Measurements from ENCODE around the gene VPS13C.

Gene VPS13C

DNA sequence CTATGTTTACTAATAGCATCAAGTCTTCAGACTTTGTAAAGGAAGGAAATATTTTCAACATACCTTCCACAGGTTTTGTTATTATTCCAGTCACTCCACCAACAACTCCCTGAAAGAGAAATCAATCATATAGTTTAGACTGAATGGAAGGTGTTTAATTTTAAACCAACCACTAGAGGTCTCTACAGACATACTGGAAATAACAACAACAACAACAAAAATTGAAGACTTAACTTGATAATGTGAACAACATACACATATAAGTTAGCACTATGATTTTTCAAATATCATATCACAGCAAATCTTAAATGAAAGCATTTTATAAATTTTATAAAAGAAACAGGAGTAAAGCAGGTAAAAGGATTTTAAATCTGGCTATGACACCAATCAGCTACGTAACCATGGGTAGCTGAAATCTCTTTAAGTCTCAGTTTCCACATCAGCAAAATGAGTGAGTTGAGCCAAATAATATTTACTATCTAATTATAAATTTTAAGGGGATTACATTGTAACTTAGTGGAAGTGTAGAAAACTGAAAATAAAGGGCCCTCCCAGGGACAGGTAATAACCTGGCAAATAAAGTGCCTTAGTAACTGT is 188.2 kb downstream of the VPS13C start:
- Histone ChIP-seq H3K36me3 (ENCODE audit: control insufficient read depth, insufficient read depth, low read length) (no peaks in the 10 kb centered on the region), H3K9me3 (ENCODE audit: control insufficient read depth, low read length) (no peaks in the 10 kb centered on the region), H3K27ac (ENCODE audit: insufficient read depth, low read depth, low read length, poor library complexity, severe bottlenecking) (no peak overlapping the region), H3K4me3 (ENCODE audit: insufficient read depth, low read depth, low read length) (no peak overlapping the region), H3K27me3 (ENCODE audit: control insufficient read depth, insufficient read depth, low read length, poor library complexity, severe bottlenecking) (no peaks in the 10 kb centered on the region), H3K4me1 (ENCODE audit: control insufficient read depth, insufficient read depth, low read length) (no peaks in the 10 kb centered on the region)
- WGBS, 2 experiments: 100% methylated on average over 1 of the region's 1 CpG; no CpG with 5 or more reads in 1 of the 2 experiments

DNA sequence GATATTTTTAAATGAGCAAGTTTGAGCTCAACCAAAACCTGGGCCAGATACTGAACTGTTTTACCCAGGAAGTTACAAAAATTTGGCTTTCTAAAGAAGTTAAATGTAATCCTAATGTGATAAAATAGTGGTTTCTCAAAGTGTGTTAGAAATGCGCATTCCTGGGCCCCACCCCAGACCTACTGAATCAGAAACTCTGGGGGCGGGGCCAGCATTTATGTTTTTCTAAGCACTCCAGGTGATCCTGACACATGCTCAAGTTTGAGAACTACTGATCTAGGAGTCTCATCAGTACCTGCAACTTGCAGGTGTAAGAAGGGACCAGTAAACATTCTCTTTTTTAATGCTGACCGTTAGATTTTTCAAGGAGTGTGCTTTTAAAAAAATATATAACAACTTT is 190.6 kb downstream of the VPS13C start:
- no peak overlapping the region for H3K4me3 ChIP-seq (ENCODE audit: insufficient read depth, low read depth, low read length)
- no peaks in the 10 kb centered on the region for H3K4me1 ChIP-seq (ENCODE audit: control insufficient read depth, insufficient read depth, low read length)
- no peaks in the 10 kb centered on the region for H3K9me3 ChIP-seq (ENCODE audit: control insufficient read depth, low read length)
- WGBS, 2 experiments: 96% methylated on average over 2 of the region's 3 CpGs
- H3K27me3 ChIP-seq (ENCODE audit: control insufficient read depth, insufficient read depth, low read length, poor library complexity, severe bottlenecking): no peaks in the 10 kb centered on the region
- H3K36me3 ChIP-seq (ENCODE audit: control insufficient read depth, insufficient read depth, low read length): no peaks in the 10 kb centered on the region
- H3K27ac ChIP-seq (ENCODE audit: insufficient read depth, low read depth, low read length, poor library complexity, severe bottlenecking): no peak overlapping the region

DNA sequence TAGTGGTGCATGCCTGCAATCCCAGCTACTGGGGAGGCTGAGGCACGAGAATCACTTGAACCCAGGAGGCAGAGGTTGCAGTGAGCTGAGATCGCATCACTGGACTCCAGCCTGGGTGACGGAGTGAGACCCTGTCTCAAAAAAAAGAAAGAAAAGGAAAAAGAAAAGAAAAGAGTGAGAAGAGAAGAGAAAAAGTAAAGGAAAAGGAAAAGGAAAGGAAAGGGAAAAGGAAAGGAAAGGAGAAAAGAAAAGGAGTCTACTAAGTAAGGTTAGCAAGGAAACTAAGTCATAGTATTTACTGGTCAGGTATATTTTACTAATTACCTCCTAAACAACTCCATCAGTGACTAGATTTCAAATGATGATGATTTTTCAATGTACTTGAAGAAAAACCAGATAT is 198.3 kb downstream of the VPS13C start:
- WGBS, 2 experiments: 88 to 93% methylated on average over 3 of the region's 3 CpGs
- Histone ChIP-seq H3K27me3 (ENCODE audit: control insufficient read depth, insufficient read depth, low read length, poor library complexity, severe bottlenecking) (no peaks in the 10 kb centered on the region), H3K27ac (ENCODE audit: insufficient read depth, low read depth, low read length, poor library complexity, severe bottlenecking) (no peak overlapping the region), H3K9me3 (ENCODE audit: control insufficient read depth, low read length) (no peaks in the 10 kb centered on the region), H3K36me3 (ENCODE audit: control insufficient read depth, insufficient read depth, low read length) (no peaks in the 10 kb centered on the region), H3K4me1 (ENCODE audit: control insufficient read depth, insufficient read depth, low read length) (no peaks in the 10 kb centered on the region), H3K4me3 (ENCODE audit: insufficient read depth, low read depth, low read length) (no peak overlapping the region)

DNA sequence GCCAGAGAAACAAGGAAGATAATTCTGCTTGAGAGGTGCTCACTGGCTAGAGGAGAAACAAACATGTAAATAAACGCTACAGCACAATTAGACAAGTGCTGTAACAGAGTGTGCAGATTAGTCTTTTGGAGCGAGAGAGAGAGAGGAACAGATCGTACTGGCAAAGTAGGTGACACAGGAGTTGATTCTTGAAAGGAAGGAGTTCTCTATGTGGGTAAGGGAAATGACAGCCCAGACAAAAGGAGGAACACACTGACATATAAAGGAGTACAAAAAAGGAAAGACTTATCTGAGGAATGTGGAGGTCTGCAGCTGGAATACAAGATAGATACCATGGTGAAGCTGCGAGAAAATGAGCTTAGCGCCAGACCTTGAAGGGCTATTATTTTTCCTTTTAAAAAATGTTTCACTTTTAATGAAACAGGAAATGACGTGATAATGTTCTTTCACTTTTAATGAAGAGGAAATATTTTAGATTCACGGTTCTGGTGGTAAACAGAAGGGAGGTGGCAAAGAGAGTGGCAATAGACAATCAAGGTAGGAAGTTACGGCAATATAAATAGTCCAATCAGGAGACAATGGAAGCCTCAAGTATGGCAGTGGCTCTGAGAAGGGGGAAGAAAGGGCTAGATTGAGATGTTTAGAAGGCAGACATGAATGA is 202.9 kb downstream of the VPS13C start:
- no peaks in the 10 kb centered on the region for H3K4me1 ChIP-seq (ENCODE audit: control insufficient read depth, insufficient read depth, low read length)
- no peaks in the 10 kb centered on the region for H3K27me3 ChIP-seq (ENCODE audit: control insufficient read depth, insufficient read depth, low read length, poor library complexity, severe bottlenecking)
- no peak overlapping the region for H3K27ac ChIP-seq (ENCODE audit: insufficient read depth, low read depth, low read length, poor library complexity, severe bottlenecking)
- H3K36me3 ChIP-seq (ENCODE audit: control insufficient read depth, insufficient read depth, low read length): no peaks in the 10 kb centered on the region
- no peak overlapping the region for H3K4me3 ChIP-seq (ENCODE audit: insufficient read depth, low read depth, low read length)
- H3K9me3 ChIP-seq (ENCODE audit: control insufficient read depth, low read length): no peaks in the 10 kb centered on the region
- 93 to 95% methylated on average over 8 of the region's 8 CpGs for WGBS, 2 experiments

DNA sequence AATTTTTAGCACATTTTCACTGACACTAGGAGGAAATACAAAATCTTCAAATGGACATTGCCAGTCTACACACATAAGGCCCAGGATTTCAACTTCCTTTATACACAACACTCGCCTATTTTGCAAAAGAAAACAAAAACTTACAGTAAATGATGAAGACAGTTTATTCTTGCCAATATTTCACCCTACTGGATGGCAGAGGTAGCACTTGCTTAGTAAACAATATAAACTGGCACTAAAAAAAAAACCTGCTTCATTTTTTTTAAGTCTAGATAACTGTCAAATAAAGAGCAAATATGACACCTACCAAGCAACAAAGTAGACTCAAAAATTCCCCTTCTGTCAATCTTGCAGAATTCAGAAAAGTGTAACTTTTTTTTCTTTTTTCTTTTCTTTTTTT is 204.0 kb downstream of the VPS13C start:
- Histone ChIP-seq H3K27ac (ENCODE audit: insufficient read depth, low read depth, low read length, poor library complexity, severe bottlenecking) (no peak overlapping the region), H3K4me3 (ENCODE audit: insufficient read depth, low read depth, low read length) (no peak overlapping the region), H3K27me3 (ENCODE audit: control insufficient read depth, insufficient read depth, low read length, poor library complexity, severe bottlenecking) (no peaks in the 10 kb centered on the region), H3K9me3 (ENCODE audit: control insufficient read depth, low read length) (no peaks in the 10 kb centered on the region), H3K36me3 (ENCODE audit: control insufficient read depth, insufficient read depth, low read length) (no peaks in the 10 kb centered on the region), H3K4me1 (ENCODE audit: control insufficient read depth, insufficient read depth, low read length) (no peaks in the 10 kb centered on the region)
- WGBS, 2 experiments: 80 to 93% methylated on average over 1 of the region's 1 CpG

DNA sequence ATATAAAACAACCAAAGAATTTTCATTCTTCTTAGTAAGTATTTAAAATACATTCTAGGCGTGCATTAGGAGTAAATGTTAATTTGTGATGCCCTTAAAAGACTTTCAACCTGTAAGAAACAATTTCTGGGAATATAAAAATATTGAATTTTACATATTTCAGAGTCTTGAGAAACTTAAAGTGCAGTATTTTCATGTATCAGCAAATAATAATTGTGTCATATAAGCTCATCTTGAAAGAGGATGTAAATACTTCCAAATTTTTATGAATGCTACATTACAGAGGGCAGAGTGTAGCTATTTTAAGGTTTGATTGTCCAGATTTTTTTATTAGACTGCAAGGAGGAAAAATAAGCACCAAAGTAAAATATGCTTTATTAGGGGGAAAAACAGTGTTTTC is 207.1 kb downstream of the VPS13C start:
- no CpG with 5 or more reads among the region's 1 CpG for WGBS, 2 experiments
- no peak overlapping the region for H3K27ac ChIP-seq (ENCODE audit: insufficient read depth, low read depth, low read length, poor library complexity, severe bottlenecking)
- no peaks in the 10 kb centered on the region for H3K4me1 ChIP-seq (ENCODE audit: control insufficient read depth, insufficient read depth, low read length)
- no peaks in the 10 kb centered on the region for H3K36me3 ChIP-seq (ENCODE audit: control insufficient read depth, insufficient read depth, low read length)
- H3K9me3 ChIP-seq (ENCODE audit: control insufficient read depth, low read length): no peaks in the 10 kb centered on the region
- H3K4me3 ChIP-seq (ENCODE audit: insufficient read depth, low read depth, low read length): no peak overlapping the region
- H3K27me3 ChIP-seq (ENCODE audit: control insufficient read depth, insufficient read depth, low read length, poor library complexity, severe bottlenecking): no peaks in the 10 kb centered on the region

DNA sequence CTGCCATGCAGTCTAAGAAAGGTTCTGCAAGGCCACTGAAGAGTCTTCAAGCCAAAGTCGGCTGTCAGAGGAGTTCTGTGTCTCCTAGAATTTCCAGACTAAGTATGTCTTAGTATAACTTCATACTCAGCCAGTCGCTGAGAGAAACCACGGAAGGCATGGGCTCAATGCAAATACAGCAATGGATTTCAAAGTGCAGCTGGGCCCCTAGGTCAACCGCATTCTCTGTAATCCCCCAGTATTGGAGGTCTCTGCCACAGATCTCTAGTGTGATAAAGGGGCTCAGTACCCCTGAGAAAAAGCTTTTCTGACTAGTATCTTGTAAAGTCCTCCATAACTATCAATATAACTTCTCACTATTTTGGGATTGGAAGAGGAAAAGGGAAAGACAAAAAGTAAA is 208.3 kb downstream of the VPS13C start:
- Histone ChIP-seq H3K4me3 (ENCODE audit: insufficient read depth, low read depth, low read length) (no peak overlapping the region), H3K36me3 (ENCODE audit: control insufficient read depth, insufficient read depth, low read length) (no peaks in the 10 kb centered on the region), H3K27me3 (ENCODE audit: control insufficient read depth, insufficient read depth, low read length, poor library complexity, severe bottlenecking) (no peaks in the 10 kb centered on the region), H3K9me3 (ENCODE audit: control insufficient read depth, low read length) (no peaks in the 10 kb centered on the region), H3K4me1 (ENCODE audit: control insufficient read depth, insufficient read depth, low read length) (no peaks in the 10 kb centered on the region), H3K27ac (ENCODE audit: insufficient read depth, low read depth, low read length, poor library complexity, severe bottlenecking) (no peak overlapping the region)
- WGBS, 2 experiments: 92 to 93% methylated on average over 4 of the region's 4 CpGs

DNA sequence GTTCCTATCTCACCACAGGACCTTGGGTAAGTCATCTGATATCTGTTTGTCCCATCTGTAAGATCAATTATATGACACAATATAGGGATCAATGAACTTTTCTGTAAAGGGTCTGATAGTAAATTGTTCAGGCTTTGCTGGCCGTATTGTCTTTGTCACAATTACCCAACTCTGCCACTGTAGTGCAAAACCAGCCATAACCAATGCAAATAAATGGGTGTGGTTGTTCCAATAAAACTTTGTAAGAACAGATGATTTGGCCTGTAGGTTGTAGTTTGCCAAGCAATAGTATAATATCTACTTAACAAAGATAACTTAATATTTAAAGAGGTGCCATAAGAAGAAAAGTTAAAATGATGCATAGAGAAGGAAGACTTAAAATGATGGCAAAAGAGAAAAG is 210.8 kb downstream of the VPS13C start:
- H3K9me3 ChIP-seq (ENCODE audit: control insufficient read depth, low read length): no peaks in the 10 kb centered on the region
- no peak overlapping the region for H3K27ac ChIP-seq (ENCODE audit: insufficient read depth, low read depth, low read length, poor library complexity, severe bottlenecking)
- no peak overlapping the region for H3K4me3 ChIP-seq (ENCODE audit: insufficient read depth, low read depth, low read length)
- no peaks in the 10 kb centered on the region for H3K4me1 ChIP-seq (ENCODE audit: control insufficient read depth, insufficient read depth, low read length)
- no peaks in the 10 kb centered on the region for H3K36me3 ChIP-seq (ENCODE audit: control insufficient read depth, insufficient read depth, low read length)
- H3K27me3 ChIP-seq (ENCODE audit: control insufficient read depth, insufficient read depth, low read length, poor library complexity, severe bottlenecking): no peaks in the 10 kb centered on the region
- WGBS, 2 experiments: 100% methylated on average over 1 of the region's 1 CpG; no CpG with 5 or more reads in 1 of the 2 experiments

DNA sequence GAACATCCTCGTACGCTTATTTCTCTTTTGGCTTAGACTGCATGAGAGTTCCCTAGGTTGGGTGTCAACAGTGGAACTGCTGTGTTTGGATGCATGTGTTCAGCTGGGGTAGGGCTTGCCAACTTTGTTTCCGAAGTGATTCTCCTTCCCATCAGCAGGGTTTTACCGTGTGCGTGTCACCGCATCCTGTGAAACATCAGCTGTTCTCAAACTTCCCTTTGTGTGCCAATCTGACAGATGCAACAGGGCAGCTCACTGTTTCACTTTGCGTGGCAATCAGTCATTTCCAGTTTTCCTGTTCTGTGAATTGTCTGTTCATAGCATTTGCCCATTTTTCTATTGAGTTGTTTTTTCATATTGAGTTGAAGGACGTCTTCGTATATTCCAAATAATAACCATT is 218.8 kb downstream of the VPS13C start:
- no peaks in the 10 kb centered on the region for H3K9me3 ChIP-seq (ENCODE audit: control insufficient read depth, low read length)
- 79 to 88% methylated on average over 9 of the region's 9 CpGs for WGBS, 2 experiments
- no peaks in the 10 kb centered on the region for H3K27me3 ChIP-seq (ENCODE audit: control insufficient read depth, insufficient read depth, low read length, poor library complexity, severe bottlenecking)
- H3K36me3 ChIP-seq (ENCODE audit: control insufficient read depth, insufficient read depth, low read length): no peaks in the 10 kb centered on the region
- H3K4me1 ChIP-seq (ENCODE audit: control insufficient read depth, insufficient read depth, low read length): no peaks in the 10 kb centered on the region
- no peak overlapping the region for H3K27ac ChIP-seq (ENCODE audit: insufficient read depth, low read depth, low read length, poor library complexity, severe bottlenecking)
- no peak overlapping the region for H3K4me3 ChIP-seq (ENCODE audit: insufficient read depth, low read depth, low read length)

DNA sequence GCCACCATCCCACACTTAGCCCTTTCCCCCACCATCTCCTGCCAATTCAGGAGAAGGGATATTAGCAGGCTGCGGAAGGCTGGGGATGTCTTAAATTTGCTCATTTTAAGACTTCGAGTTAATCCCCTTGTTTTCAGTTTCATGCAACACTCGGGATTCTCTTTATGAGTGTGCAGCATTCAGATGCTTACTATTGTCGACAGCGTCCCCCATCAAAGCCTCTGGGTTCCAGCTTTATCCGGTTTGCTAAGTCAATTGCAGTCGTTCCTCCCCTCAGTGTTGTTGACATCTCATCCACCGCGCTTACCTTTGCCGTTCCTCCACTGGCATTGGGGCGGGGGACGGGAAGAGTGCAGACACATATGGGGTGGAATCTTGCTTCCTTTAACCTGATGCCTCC is 220.2 kb downstream of the VPS13C start:
- WGBS, 2 experiments: 89 to 93% methylated on average over 12 of the region's 12 CpGs
- Histone ChIP-seq H3K9me3 (ENCODE audit: control insufficient read depth, low read length) (no peaks in the 10 kb centered on the region), H3K27me3 (ENCODE audit: control insufficient read depth, insufficient read depth, low read length, poor library complexity, severe bottlenecking) (no peaks in the 10 kb centered on the region), H3K27ac (ENCODE audit: insufficient read depth, low read depth, low read length, poor library complexity, severe bottlenecking) (no peak overlapping the region), H3K4me3 (ENCODE audit: insufficient read depth, low read depth, low read length) (no peak overlapping the region), H3K36me3 (ENCODE audit: control insufficient read depth, insufficient read depth, low read length) (no peaks in the 10 kb centered on the region), H3K4me1 (ENCODE audit: control insufficient read depth, insufficient read depth, low read length) (no peaks in the 10 kb centered on the region)
